ENCODE measurements around the gene CNNM3.

DNA sequence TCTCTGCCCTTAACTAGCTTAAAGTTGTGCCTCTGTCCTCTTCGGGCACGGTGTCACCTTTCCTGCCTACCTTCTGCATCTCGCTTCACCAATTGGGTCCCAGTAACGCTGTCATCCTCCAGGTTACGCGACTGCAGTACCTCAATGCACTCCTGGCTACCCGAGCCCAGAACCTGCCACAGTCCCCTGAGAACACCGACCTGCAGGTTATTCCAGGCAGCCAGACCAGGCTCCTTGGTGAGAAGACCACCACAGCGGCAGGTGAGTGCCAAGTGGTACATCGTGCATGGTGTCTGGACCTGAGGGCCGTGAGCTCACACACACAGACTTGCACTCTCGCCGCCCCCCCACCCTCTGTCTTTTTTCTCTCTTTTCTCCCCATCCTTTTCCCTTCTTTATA, 12.8 kb downstream of the CNNM3 start:
- TF ChIP-seq, protein P1, sequence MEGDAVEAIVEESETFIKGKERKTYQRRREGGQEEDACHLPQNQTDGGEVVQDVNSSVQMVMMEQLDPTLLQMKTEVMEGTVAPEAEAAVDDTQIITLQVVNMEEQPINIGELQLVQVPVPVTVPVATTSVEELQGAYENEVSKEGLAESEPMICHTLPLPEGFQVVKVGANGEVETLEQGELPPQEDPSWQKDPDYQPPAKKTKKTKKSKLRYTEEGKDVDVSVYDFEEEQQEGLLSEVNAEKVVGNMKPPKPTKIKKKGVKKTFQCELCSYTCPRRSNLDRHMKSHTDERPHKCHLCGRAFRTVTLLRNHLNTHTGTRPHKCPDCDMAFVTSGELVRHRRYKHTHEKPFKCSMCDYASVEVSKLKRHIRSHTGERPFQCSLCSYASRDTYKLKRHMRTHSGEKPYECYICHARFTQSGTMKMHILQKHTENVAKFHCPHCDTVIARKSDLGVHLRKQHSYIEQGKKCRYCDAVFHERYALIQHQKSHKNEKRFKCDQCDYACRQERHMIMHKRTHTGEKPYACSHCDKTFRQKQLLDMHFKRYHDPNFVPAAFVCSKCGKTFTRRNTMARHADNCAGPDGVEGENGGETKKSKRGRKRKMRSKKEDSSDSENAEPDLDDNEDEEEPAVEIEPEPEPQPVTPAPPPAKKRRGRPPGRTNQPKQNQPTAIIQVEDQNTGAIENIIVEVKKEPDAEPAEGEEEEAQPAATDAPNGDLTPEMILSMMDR (IDR thresholded peaks at IDR 0.05; ENCODE audit: insufficient read depth, low read depth, low read length) = no peak
- TF ChIP-seq EZH2 (IDR thresholded peaks at IDR 0.05; ENCODE audit: insufficient read depth, low read length) = no peak

Measured in astrocyte (in vitro differentiated cells and primary cell).